GM19468 (cell line): Measurements from ENCODE around the gene PITX1.

Source experiments
- ATAC-seq: cut with Tn5 transposase; IDR thresholded peaks from one replicate; pipeline ENCODE4 v1.9.1; 2021; ENCODE audit warnings: mild to moderate bottlenecking, moderate library complexity, moderate number of reproducible peaks; ENCODE audit not compliant: unreplicated experiment; ENCODE audit errors: extremely low read depth

The PITX1 gene

DNA sequence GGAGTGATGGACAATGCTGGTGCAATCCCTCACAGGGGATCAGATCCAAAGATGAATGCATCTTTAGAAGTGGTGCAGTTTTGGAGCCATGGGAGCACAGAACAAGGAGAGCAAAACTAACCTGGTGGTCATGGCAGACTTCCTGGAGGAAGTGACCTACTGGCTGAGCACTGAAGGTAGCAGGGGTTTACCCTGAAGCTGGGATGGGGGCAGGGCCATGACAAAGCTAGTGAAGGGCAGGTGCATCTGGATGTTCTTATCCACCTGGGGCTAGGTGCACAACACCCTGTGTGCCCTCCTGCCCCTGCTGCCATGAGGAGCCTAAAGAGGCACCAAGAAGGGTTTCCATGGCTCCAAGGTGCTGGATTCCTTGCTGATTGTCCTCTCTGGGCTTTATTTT is 11.5 kb upstream of the PITX1 start:
- ATAC-seq: no peak

DNA sequence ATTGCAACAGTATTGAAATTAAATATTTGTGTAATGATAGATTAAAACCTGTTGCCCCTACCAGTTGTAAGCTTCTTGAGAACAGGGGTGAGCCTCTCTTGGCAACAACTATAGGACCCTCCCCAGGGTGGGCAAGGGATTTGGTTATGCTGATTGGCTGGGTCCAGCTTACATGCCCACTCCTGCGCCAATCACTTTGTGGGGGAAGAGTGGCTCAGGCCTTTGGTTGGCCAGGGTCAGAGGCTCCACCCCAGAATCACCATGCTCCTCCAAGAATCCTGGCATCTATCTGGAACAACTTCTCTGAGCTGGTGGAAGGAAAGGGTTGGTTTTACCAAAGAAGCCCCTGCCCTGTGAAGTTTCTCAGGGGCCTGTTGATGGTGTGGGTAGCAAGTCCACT is 8.6 kb upstream of the PITX1 start:
- no peak for ATAC-seq

DNA sequence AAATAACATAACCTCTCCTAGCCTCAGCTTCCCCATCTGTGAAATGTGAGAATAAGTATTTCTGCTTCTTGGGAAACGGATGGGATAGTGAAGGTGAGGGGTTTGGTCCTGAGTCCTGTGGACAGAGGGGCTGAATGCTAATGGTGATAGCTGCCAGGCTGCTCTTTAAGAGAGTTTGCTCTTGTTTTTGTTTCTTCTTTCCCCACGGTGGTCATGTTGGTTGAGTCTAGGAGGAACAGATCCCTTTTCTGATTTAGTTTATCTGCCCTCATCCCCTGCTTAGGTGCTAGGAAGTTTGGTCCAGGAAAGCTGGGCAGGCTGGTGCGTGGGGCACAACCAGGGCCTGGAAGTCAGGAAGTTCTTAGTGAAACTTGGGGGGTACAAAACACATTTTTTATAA is 7.7 kb upstream of the PITX1 start:
- ATAC-seq: no peak

DNA sequence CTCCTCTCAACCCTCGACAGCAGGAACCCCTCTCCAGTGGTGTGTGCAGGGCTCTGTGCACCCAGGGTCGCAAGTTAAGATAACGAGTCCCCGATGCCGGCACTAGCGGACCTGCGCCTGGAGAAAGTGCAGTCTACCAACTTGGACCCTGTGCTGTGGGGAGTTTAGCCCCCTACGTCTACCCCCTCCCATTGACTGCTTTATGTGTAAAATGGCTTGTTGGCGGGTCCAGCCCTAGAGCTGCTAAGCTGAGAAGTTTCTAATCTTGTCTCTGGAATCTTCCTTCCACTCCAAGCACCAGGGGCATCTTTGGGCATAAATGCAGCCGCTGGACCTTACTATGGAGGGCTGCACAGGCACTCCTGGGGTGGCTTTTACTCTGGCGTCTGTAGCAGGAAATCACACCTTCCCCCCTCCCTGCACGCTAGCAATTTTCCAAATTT is 7.1 kb upstream of the PITX1 start:
- no peak for ATAC-seq

DNA sequence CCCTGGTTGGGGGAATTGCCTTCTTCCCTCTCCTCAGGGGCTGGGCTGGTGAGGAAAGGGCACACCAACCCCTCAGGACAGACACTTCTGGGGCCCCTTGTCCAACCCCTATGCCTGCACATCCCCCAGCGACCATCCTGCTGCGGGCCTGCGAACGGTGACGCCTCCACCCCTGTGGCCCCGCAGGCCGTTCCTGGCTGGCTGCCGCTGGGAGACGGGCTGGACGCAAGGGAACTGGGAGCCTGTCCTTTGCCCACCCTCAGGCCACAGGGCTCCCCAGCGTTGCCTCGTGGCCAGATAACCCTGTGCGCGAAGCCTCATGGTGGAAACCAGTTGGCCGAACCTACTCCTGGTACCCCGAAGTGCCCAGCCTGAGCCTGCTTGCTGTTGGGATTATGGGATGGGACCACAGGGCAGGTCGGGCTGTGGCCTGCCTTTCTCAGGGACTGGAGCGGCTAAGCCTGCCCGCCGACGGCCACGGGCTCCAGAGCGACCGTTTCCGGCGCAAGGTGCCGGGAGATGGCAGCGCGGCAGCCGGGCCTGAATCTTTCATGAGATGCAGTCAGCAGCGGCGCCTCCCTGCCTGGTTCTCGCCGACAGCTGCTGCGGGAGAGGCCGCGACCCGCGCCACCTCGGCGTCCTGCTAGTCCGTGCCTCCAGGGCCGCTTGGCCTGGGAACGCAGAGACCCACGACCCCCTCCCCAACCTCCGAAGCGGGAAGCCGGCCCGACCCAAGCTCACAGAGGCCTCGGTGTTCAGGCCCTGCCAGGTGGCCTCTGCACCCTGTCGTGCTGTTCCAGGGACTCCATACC is 6.5 kb upstream of the PITX1 start:
- no peak for ATAC-seq

DNA sequence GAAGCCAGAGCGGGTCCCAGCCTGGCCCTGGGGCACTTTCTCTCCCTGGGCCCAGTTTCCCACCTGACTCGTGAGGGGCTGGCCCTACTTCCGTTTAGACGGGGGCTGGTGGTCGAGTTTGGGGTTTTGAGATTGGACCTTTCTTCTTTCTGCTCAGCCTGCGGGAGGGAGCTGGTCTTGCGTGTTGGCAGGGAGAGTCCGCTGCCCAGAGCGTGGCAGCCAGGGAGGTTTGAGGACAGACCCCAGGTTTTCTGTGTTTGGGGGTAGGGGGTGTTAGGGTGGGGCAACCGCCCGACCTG is 6.0 kb upstream of the PITX1 start:
- no peak for ATAC-seq

DNA sequence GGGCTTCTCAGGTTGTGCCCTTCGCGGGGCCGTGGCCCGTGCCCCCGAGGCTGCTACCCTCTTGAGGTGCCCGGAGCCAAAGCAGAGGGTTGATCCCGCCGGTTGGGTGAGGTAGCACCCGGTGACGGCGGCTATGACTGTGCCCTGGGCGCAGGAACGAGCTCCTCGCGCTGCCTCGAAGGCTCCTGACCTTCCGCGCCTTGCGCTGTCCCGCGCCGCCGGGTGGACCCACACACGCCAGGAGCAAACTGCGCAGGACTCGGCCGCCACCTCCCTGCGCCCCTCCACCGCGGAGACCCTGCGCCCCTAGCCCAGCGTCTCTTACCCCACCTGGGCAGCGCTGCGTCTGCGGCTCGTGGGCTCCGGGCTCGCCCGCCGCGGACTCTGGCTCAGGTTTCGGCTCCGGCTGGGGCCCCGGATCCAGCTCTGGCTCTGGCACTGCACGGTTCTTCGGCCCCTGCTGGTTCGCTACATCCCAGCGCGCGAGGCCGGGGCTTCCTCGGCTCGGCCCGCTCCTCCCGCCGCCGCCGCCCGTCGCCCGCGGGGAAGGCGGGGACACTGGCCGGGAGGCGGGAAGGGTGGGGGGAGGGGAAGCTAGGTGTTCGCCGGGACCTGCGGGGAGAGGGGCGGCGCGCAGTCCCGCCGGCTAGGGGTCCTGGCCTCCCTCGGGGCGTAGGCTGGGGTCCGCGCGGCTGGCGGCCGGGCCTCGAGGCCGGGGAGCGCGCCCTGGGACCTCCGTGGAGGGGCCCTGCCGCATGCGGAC is 5.4 kb upstream of the PITX1 start:
- no peak for ATAC-seq

DNA sequence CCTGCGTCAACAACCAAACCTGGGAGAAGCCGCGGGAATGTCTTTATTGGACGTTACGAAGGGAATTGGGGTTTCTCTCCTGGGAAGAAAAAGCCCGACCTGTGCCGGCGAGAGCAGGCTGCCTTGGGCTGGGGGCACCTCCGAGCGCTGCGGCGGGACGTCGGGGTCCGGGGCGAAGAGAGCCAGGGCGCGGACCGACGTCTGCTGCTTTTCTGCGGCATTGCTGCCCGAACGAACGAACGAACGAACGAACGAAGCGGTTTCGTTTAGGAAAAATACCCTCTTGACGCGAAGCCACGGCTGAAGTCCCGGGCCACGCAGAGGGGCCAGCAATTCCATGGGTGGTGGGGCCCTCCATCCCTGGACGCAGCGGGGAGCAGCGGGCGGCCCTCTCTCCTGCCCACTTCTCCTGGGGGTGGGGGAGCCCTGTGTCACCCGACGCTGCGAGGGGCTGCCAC is 4.8 kb upstream of the PITX1 start:
- no peak for ATAC-seq

DNA sequence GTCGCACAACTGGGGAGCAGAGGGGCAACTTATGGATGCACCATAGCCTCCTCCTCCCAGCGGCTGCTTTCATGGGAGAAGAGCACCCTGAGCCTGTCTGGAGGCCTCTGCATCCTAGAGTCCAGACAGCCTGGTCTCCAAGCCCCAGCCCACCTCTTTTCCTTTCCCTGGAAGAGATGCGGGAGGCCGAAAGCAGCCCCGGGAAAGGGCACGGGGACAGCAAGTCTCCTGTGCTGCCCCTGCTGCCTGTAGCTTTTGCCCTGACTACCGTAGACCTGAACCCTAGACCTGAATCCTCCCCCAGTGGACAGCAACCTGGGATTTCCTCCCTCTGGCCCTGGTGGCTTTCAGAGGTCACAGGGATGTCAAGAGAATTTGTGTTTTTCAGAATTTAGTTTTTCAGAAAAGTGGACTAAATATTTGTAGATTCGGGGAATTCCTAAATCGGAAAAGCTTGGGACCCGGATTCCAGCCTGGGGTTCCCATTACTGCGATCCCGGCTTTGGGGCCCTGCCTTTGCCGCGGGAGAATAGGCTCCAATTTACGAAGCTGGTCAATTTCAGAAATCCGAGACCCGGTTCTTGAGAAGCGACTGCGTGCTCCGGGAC is 4.3 kb upstream of the PITX1 start:
- no peak for ATAC-seq

DNA sequence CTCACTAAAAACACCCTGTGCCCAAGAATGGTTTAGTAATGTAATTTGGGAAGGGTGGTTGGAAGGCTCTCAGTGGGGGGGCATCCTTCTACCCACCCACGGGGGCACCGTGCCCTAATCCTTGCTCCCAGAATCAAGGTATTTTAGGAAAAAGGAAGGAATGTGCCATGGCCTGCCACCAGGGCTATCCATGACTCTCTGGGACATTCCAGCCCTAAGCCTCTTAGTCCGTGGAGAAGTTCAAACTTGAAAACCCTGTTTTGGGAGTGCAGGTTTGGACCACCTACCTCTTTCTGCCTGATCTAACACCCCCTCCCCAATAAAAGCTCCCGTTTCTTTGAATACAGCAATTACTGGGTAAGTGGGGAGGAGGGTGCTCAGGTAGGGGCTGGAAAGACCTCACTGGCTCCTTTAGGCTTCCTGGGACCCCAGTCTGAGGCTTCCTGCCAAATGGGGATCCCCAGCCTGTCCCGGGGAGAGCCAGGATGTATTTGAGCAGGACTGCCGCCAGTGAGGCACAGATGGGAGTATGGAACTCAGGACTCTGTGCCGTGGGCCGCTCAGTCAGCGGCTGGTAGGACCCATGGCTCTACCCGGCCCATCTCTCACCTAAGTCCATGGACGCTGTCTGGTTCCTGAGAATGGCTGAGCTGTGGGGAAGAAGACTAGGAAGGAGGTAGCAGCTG is 3.6 kb upstream of the PITX1 start:
- no peak for ATAC-seq

DNA sequence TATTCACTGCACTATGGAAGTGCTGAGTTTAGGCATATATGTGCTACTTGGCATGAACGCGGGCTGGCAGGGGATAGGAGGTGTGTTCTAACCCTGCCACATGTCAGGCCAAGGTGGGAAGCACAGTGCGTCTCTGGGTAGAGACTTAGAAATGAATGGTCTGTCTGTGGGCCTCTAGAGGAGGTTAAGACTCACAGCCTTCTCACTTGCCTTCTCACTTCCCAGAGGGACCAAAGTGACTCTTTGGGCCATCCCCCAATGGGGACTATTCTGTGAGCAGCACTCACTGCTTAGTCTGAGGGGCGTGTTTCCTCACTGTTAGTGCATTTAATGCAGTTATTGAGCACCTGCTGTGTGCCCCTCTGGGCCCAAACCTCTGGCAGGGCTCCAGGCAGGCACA is 2.4 kb upstream of the PITX1 start:
- no peak for ATAC-seq

DNA sequence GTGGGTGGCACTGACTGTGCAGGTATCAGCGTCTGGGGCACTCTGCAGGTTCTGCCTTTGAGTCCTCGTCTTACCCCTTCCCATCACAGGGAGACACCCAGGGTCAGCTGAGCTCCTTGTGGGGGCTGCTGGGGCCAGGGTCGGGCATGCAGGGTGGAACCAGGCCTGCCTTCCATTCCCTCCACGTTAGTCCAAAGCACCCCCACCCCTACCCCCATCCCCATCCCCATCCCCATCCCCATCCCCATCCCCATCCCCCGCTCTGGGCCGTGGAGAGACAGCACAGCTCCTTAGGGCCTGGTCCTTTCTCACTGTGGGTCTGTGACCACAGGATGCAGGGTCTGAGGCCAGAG is 1.6 kb upstream of the PITX1 start:
- no peak for ATAC-seq

DNA sequence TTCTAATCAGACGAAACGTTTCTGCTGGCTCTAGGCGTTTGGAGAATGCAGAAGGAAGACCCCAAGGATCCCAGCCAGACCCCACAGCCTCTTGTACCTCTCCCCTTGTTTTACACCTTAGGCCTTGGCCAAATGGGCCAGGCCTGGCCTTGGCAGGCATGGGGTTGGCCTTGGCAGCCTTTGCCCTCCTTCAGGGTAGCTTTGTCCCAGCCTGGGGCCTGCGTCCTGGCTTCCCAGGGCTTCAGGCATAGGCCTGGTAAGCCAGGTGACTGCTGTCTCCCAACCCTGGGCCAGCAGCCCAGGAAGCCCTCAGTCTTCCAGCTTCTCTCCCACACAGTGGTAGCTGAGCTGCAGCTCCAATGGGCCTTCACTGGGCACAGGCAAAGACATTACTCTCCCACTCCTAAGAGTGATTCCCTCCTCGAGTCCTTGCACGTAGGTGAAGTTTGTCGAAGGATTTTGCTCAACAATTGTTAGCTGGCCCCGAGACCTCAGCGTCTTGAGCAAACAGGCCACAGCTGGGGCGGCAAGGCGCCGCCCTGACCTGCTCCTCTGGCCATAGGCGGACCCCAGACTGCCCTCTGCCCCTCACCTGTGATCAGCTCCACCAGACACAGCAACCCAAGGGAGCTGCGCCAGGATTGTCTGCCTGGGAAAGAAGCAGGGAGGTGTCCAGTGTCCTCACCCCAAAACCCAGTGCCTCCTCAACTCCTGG is 1.1 kb upstream of the PITX1 start:
- ATAC-seq: no peak

DNA sequence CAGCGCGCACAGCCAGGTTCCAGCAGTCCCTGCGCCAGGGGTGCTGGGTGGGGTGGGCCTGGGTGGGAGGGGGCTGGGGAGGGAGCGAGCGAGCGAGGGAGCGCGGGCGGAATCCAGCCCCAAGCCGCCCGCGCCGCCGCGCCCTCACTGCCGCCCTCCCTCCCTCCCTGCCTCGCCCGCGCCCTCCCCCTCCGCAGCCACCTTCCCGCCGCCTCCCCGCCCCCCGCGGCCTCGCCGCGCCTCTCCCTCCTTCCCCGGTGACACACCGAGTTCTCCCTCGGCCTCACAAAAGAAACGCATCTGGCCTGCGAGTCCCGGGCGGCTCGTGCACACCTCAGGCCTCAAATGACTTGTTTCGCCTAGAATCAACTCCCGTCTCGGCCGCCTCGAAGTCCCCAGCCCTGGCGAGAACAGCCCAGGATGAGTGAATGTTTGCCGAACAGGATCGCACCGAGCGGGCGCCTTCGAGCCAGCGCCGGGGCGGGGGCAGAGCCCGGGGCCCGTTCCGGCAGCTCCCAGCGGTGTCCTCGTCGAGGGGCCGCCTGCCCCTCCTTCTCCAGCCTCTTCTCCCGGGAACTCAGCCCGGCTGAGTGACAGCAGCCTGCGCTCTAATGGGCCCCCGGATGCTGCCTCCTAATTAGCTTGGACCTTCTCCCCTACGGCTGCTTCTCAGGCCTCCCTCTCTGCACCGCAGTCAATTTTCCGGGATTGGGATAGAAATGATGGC is 371 bp upstream of the PITX1 start:
- no peak for ATAC-seq

DNA sequence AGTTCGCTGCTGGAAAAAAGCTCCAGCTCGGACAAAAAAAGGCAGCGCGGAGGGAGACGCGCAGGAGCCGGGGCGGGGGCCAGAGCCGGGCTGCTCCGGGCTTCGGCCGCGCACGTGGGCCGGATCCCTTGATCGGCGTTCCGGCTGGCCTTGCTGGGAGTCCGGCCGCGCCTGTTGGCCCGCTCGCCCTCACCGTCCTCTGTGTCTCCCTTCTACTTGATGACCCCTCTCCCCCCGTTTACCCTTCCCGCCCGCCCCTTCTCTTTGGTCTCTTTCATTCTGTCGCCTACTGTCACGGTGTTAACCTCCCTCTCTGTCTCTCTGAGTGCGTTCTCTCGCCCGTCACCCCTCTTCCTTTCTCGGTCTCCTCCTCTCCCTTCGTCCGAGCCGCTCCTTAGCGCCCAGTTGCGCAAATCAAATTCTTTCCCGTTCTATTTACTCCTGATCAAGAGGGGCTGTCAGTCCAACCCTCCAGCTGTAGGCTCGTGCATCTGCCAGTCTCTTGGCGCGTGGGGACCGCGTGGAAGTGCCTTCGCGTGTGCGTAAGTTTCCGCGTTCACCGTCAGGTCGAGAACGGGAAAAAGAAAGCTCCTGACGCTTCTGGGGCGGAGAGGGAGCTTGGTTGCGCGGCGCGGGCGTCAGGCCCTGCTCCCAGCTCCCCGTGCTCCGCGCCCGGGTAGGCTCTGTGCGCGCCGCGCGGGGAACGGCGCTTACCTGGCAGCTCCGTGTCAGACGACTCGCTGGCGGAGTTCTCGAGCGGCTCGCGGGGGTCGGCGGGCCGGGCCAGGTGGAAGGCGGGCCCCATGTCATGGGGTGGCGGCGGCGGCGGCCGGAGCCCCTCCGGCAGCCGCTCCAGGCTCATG is 798 bp downstream of the PITX1 start:
- no peak for ATAC-seq

DNA sequence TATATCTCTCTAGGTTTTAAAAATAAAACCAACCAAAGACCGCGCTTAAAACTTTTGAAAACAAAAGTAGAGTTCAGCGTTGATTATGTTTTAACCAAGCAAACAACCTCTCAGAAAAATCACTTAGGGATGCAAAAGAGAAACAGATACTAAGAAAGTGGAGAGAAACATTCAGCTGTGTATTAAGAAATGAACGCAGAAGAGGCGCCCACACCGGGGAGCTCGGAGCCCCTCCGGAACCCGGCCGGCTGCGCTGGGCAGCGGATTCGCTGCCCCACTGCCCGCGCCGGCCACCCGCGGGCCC is 1.4 kb downstream of the PITX1 start:
- ATAC-seq: no peak

DNA sequence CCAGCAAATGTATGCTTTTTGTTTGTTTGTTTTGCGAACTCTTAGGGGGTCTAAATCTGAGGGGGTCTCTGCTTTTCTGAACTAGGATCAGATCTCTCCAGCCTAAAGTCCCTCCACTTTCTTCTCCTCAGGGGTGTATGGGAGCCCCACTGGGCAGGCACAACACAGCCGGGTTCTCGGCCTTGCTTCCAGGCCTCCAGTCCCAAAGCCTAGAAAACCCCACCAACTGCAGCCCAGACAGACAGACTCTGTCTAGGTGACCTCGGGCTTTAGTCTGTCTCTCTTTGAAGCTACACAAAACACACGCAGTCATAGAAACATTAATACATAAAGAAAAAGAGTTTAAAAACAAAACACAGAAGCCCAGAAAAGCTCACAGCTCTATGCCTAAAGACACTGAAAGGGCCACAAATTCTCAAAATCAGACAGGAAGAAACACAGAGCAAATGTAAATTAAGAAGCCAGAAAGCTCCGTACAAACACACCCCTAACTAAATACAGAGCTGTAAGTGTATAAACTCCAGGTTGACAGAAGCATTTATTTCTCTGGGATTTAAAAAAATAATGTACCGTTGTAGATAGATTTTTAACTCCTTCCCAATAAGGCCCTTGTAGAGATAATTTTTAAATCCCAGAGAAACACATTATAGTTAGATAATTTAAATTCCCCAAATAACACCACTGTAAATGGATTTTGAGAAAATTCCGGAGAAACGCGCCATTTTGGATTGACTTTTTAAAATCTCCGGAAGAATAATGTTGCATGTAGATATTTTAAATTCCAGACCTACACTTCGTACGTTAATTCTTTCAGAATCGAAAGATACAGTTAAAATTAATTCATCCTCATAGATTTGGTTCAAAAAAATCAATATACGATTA is 2.0 kb downstream of the PITX1 start:
- ATAC-seq: no peak
